GM19463 (cell line): ENCODE data around the gene RPL7L1.
"Not testable (repeated sequence)": the region's sequence is repeated elsewhere in the genome, so short reads cannot be mapped to it uniquely, and the experiment has no call there.

ENCODE experiments used
- ATAC-seq: cut with Tn5 transposase; IDR thresholded peaks from one replicate; pipeline ENCODE4 v1.9.1; 2021; ENCODE audit warnings: mild to moderate bottlenecking, moderate library complexity; ENCODE audit not compliant: unreplicated experiment

The RPL7L1 gene

DNA sequence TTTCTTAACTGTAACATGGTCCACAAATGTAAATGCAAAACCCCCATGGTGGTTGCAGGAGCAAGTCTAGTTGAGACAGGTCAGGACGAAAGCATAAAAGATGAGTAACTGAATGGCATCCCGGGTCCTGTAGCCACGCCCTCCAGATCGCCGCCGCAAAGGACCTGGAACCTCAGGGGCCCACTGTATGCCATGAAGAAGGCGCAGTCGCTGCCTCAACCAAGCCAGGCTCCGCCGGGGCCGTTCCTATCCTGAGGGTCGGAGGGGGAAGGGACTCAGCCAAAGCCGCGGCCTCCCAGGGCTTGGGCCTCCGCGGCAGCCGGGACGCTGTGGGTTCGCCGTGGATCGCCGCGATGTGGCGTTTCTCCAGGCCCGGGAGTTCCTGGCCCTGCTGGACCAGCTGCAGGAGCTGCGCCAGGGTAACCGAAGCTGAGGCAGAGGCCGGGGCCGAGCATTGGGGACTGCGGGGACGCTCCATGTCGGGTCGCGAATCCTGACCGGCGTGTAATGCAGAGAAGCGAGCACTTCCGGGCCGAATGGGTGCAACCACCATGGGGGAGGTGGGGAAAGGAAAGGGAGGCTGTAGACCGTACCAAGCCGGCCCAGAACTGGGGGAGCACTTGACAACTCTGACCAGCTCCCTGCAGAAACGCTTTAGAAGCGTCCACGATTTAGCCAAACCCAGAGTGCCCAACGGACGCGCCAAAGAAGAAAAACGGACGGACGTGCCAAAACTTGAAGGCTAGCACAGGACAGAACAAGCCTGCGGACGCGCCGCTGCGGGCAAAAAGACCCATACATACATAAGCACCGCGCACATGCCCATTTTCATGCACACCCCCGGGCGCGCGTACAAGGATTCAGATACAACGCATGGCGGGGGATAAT lies 11.1 kb downstream of the RPL7L1 start:
- ATAC-seq, result peak; percentile 87

DNA sequence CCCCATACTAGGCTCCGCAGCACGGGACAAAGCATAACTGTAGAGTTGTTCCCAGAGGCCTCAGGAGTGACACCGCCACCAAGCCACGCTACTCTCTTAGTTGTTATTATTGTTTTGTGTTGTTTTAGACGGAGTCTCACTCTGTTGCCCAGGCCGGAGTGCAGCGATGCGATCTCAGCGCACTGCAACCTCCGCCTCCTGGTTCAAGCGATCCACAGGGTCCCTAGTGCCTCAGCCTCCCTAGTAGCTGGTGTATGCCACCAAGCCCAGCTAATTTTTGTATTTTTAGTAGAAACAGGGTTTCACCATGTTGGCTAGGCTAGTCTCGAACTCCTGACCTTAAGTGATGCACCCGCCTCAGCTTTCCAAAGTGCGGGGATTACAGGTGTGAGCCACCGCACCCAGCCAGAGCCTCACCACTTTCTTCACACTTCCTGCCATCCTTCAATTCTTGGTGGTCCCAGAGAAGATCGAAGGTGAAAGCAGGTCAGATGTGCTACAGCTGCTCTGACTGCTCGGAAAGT lies 11.8 kb downstream of the RPL7L1 start:
- no peak for ATAC-seq

DNA sequence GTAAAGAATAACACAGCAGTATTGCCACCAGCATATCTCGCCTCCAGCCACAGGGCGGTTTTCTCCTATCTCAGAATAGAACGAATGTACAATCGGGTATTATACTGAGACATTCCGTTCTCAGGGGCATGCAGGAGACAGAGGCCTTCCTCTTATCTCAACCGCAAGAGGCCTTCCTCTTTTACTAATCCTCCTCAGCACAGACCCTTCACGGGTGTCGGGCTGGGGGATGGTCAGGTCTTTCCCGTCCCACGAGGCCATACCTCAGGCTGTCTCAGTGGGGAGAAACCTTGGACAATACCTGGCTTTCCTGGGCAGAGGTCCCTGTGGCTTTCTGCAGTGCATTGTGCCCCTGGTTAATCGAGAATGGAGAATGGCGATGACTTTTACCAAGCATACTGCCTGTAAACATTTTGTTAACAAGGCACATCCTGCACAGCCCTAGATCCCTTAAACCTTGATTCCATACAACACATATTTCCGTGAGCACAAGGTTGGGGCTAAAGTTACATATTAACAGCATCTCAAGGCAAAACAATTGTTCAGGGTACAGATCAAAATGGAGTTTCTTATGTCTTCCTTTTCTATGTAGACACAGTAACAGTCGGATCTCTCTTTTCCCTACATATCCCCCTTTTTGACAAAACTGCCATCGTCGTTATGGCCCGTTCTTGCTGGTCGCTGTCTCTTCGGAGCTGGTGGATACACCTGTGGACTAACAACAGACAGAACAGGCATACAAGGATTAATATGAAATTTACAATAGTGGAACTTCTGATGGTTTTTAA lies 14.8 kb downstream of the RPL7L1 start:
- ATAC-seq, result not testable (repeated sequence)

DNA sequence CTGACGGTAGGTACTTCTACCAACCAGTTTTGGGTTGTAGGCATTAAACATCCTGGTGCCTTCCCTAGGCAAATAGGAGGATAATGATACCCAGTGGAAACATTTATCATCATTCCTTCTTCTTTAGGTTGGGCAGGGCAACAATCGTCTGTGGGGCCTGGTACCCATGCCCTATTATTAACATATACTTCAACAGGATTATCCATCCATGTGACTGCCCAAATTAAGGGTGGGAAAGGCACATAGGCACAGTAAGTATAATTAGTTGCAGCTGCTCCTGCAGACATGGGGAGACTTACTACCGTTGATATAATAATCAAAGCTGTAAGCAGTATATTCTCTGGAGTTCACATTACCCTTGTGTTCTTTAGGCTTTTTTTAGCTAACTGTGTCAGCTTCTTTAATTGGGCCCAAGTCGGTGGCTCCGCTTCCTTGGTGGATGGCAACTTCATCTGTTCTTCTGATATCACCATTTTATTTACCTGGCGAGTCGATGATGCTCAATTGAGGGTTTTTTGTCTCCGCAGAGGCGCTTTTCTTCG lies 16.8 kb downstream of the RPL7L1 start:
- no peak for ATAC-seq

DNA sequence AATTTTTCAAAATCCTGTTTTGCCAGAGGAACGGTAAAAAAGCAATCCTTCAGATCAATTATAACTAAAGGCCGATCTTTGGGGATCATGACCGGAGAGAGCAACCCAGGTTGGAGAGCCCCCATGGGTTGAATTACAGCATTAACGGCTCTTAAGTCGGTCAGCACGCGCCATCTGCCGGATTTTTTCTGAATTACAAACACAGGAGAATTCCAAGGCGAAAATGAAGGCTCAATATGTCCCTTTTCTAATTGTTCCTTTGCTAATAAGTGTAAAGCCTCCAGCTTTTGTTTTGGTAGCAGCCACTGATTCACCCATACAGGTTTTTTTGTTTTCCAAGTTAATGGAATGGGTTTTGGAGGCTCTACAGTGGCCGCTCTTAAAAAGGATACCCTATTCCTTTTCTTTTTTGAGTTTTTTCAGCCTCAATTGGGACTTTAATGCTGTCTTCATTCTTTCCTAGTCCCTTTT lies 19.5 kb downstream of the RPL7L1 start:
- no peak for ATAC-seq

DNA sequence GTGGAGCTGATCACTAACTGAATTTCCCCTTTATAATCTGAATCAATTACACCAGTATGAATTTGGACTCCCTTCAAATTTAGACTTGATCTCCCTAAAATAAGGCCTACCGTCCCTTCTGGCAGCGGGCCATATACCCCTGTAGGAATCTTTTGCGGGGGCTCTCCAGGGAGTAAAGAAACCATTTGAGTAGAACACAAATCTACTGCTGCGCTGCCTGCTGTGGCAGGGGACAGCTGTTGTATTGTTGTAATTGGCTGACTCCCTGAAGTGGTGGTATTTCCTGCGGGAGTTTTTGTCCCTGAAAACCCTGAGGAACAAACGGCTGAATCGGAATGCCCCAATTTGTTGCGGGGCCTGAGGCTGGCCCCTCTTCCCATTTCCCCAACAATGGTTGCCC lies 20.5 kb downstream of the RPL7L1 start:
- no peak for ATAC-seq

DNA sequence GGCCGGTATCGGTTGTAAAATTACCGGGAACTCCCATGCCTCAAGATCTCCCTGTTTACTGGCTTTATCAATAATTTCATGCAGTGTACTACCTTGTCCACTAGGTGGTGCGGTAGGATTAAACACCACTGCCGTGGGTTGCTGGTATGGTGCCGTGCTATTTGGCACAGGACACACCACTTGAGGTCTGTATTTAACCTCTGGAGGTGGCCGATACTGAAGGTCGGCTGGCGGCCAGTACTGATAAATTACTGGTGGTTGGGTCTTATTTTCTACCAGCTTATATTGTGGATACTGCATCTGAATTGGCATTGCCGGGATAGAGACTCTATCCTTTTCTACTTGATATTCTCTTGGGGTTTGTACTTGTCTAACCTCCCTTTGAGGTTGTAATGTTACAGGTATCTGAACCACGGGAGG lies 22.1 kb downstream of the RPL7L1 start:
- ATAC-seq, result peak; percentile 73

DNA sequence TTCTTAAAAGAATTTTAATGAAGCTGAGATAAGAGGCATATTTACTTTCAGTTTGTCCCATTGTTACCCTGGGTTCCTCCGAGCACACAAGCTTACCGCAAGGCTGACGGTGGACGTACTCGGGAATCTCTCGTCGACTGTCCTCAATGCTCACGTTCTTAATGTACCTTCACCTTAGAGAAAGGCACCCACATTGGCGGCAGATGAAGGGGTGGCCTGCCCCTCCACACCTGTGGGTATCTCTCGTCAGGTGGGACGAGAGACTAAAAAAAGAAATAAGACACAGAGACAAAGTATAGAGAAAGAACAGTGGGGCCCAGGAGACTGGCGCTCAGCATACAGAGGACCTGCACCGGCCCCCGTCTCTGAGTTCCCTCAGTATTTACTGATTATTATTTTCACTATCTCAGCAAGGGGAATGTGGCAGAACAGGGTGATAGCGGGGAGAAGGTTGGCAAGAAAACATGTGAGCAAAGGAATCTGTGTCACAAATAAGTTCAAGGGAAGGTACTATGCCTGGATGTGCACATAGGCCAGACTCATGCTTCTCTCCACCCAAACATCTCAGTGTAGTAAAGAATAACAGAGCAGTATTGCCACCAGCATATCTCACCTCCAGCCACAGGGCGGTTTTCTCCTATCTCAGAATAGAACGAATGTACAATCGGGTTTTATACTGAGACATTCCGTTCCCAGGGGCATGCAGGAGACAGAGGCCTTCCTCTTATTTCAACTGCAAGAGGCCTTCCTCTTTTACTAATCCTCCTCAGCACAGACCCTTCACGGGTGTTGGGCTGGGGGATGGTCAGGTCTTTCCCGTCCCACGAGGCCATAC lies 23.2 kb downstream of the RPL7L1 start:
- not testable (repeated sequence) for ATAC-seq

DNA sequence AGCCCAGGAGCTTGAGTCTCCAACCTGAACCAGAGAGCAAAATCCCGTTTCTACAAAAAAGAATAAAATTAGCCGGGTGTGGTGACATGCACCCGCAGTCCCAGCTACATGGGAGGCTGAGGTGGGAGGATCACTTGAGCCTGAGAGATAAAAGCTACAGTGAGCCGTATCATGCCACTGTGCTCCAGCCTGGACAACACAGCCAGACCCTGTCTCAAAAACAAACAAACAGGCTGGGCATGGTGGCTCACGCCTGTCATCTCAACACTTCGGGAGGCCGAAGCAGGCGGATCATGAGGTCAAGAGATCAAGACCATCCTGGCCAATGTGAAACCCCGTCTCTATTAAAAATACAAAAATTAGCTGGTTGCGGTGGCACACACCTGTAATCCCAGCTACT lies 25.1 kb downstream of the RPL7L1 start:
- ATAC-seq, result no peak

DNA sequence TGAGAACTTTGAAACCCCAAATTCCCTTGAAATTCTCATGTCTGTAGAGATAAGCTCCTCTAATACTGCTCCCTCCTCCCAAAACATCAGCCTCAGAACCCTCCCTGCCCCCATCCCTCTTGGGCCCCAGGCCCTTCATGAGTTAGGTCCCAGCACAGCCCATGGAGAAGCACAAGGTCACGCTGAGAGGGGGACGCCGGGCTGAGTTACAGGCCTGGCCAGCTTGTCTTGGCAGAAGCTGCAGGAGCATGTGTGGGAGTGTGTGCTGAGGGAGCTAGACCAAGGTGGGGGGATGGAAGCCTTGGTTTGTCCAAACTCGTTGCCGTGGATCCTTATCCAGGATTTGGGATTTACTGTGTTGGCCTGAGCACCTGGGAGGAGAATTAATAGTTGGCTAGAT lies 27.9 kb downstream of the RPL7L1 start:
- no peak for ATAC-seq

DNA sequence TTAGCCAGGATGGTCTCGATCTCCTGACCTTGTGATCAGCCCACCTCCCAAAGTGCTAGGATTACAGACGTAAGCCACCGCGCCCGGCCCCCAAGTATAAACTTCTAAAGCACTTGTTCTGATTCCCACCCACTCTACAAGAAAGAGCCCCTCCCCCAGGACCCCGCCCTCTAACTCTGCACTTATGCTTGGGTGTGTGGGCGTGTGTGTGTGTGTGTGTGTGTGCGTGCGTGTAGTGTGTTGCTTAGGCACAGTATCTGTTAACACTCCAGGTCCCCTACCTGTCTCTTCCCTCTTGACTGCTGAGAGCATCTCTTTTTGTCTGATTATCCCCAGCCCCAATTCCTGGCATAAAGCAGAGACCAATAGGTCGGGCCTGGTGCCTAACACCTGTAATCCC lies 30.4 kb downstream of the RPL7L1 start:
- no peak for ATAC-seq

DNA sequence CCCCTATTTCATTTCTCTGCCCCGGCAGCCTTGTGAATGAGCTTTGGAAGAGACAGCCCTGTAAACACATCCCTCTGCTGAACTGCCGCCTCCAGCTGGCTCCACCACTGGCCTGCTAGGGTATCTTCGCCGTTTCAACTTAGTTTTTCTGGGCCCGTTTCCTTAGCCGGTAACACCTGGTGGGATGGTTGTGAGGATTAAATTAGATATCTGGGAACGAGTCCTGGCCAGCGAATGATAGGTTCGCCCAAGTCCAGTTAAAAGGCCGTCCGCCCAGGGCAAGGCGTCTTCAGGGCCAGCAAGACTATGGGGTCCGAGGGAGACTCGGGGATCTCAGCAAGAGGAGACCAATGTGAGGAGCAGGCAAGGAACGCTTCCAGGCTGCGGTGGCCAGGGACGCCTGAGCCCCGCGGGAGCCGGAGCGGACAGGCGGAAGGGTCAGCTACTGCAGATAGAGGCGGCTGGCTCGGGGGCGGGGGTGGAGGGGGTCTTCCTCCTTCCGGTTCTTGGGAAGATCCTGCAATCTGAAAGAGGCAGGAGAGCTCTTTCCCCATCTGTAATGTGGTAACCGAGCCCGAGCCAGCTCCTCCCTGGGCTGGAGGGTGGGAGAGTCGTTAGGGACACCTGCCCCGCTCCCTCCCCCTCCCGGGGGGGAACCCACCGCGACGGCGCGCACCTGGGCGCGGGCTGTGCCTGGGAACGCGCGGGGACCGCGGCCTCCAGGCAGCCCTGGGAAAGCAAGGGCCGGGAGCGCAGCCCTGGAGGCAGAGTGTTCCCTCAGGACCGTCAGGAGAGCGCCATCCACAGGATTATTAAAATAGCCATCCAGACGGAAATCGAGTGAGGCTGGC lies 32.0 kb downstream of the RPL7L1 start:
- no peak for ATAC-seq

DNA sequence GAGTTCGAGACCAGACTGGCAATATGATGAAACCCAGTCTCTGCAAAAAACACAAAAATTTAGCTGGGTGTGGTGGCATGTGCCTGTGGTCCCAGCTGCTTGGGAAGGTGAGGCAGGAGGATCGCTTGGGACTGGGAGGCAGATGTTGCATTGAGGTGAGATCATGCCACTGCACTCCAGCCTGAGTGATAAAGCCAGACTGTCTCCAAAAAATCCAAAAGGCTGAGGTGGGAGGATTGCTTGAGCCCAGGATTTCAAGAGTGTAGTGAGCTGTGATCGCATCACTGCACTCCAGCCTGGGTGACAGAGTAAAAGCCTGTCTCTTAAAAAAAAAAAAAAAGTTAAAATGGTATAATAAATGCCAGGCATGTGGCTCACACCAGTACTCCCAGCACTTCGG lies 35.1 kb downstream of the RPL7L1 start:
- ATAC-seq, result no peak

DNA sequence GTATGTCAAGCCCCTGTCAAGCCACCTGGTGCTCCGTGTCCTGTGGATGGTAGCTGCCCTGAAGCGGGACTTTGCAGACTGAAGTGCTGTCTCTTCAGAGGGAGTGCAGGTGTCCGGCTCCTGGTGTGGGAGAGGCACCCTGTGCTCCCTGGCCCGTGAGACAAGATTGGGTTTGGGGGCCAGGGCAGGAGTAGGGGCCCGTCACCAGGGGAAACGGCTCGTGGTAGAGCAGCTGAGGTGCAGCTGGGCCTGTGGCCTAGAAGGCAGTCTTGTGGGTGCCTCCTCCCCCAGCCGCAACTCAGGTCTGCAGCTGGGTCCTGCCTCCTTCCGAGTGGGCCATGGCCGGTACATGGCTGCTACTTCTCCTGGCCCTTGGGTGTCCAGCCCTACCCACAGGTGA lies 36.3 kb downstream of the RPL7L1 start, which contains the start of gene PTCRA:
PTCRA (plus strand) TSS at position 322 of the 400 bp plus-strand sequence; CDS start at position 339, 17 bp downstream.
- ATAC-seq, result no peak

DNA sequence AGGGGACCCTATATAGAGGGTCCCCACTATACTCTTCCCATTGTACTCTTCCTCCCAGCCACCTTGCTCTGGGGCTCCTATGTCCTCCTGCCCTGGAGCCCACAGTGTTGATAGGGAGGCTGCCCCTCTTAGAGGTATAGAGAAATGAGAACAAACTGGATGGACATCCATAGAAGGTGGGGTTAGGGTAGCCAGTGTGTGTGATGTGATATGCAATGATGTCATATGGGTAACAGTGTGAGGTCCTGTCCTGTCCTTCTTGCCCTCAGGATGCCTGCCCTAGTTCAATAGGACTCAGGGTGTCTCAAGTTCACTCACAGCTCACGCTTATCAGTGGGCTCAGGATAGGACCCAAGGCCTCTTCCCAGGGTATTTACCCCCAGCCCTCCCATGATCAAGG lies 36.9 kb downstream of the RPL7L1 start:
- no peak for ATAC-seq

DNA sequence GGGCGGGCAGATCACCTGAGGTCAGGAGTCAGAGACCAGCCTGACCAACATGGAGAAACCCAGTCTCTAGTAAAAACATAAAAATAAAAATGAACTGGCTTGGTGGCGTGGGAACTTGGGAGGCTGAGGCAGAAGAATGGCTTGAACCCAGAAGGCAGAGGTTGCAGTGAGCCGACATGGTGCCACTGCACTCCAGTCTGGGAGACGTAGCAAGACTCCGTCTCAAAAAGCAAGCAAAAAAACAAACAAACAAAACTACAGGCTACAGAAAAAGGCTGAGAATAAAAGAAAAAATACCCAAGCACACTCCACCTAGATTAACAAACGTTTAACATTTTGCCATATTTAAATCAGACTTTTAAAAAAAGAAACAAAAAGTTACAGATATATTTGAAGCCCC lies 42.4 kb downstream of the RPL7L1 start:
- ATAC-seq, result no peak

DNA sequence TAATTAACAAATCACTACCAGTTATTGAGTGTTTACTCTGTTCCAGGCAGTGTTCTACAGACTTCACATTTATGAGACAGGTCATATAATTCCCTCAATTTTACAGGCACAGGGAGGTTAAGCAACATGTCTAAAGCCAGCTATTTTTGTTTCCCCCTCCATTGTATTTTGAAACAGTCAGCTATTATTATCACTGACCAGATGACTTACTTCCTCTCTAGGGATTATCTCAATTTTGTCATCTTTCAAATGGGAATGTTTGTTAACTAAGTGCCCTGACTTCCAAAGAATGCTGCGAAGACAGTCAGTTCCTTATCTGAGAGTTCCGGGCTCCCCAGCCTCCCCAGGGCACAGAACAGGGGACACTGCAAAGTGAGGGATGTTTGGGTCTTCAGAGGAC lies 44.2 kb downstream of the RPL7L1 start:
- ATAC-seq, result no peak

DNA sequence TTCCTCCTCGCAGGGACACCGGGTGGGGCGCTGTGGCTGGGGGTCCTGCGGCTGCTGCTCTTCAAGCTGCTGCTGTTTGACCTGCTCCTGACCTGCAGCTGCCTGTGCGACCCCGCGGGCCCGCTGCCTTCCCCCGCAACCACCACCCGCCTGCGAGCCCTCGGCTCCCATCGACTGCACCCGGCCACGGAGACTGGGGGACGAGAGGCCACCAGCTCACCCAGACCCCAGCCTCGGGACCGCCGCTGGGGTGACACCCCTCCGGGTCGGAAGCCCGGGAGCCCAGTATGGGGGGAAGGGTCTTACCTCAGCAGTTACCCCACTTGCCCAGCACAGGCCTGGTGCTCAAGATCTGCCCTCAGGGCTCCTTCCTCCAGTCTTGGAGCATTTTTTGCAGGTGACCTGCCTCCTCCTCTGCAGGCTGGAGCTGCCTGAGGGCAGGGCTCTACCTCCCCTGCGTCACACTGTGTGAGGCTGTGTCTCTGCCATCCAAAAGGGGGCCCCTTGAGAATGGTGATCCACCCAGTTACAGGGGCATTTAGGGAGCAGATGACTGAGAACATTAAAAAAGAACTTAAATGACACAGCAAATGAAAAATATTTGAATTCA lies 45.9 kb downstream of the RPL7L1 start:
- no peak for ATAC-seq
